K562 (cell line): ENCODE data around the gene RHOA. TPM values are rescaled to one million over a fixed set of nuclear protein-coding genes. Genes with fewer than 3 reads are reported as not detected.

ENCODE experiments used
- BCLAF1 ChIP-seq, 2 experiments: fragments of 450-650 bp in 1 of 2; IDR thresholded peaks; 2 replicates each; pipeline ENCODE4 v1.6.1; 2011 to 2017; ENCODE audit warnings: low read depth in 2 of 2, antibody characterized with exemption in 1 of 2, borderline replicate concordance in 1 of 2, low read length in 1 of 2, mild to moderate bottlenecking in 1 of 2, mixed read lengths in 1 of 2; ENCODE audit not compliant: control insufficient read depth in 1 of 2
- BRCA1 ChIP-seq, 2 experiments: fragments of 450-650 bp in 1 of 2; sonication (generic) in 1 of 2; formaldehyde crosslinking in 1 of 2; IDR thresholded peaks; 2 replicates each; pipeline versions ENCODE4 v1.5.0 to v1.6.1; 2017 to 2020; ENCODE audit warnings: mild to moderate bottlenecking in 1 of 2, missing genetic modification reagents in 1 of 2
- CEBPZ ChIP-seq: fragments of 150-350 bp; IDR thresholded peaks from 2 replicates; pipeline ENCODE4 v1.6.1; 2014; ENCODE audit warnings: low read depth, mild to moderate bottlenecking, low read length, borderline replicate concordance
- KAT7 ChIP-seq: sonication (generic); formaldehyde crosslinking; IDR thresholded peaks from 2 replicates; pipeline ENCODE4 v1.8.0; 2022; ENCODE audit warnings: missing genetic modification reagents, mild to moderate bottlenecking, borderline replicate concordance
- MXD1 ChIP-seq: fragments of 250-450 bp; sonication (Bioruptor Pico); IDR thresholded peaks from 2 replicates; pipeline ENCODE4 v1.8.0; 2021; ENCODE audit warnings: borderline replicate concordance, mild to moderate bottlenecking, moderate library complexity; ENCODE audit not compliant: poor library complexity, severe bottlenecking
- NEUROD1 ChIP-seq: fragments of 150-350 bp; IDR thresholded peaks from 2 replicates; pipeline ENCODE4 v1.6.1; 2014; ENCODE audit warnings: borderline replicate concordance, low read length, low read depth; ENCODE audit not compliant: partially characterized antibody
- NR2C1 ChIP-seq, 2 experiments: fragments of 450-650 bp; IDR thresholded peaks; 2 replicates each; pipeline ENCODE4 v1.6.1; 2017; ENCODE audit warnings: mild to moderate bottlenecking in 2 of 2, antibody characterized with exemption in 1 of 2, inconsistent platforms in 1 of 2, missing compliant biosample characterization in 1 of 2, missing genetic modification characterization in 1 of 2
- PCBP1 ChIP-seq: fragments of 200-400 bp; formaldehyde crosslinking; IDR thresholded peaks from 2 replicates; pipeline ENCODE4 v1.6.1; 2018; ENCODE audit warnings: mild to moderate bottlenecking, low read depth, low read length; ENCODE audit not compliant: poor library complexity, severe bottlenecking
- RBFOX2 ChIP-seq: fragments of 200-400 bp; formaldehyde crosslinking; IDR thresholded peaks from 2 replicates; pipeline ENCODE4 v1.6.1; 2017; ENCODE audit warnings: low read depth, mild to moderate bottlenecking, low read length, moderate library complexity
- RNF2 ChIP-seq: sonication (generic); IDR thresholded peaks from 2 replicates; pipeline ENCODE4 v1.6.1; 2016
- SMARCE1 ChIP-seq: fragments of 450-650 bp; IDR thresholded peaks from 2 replicates; pipeline ENCODE4 v1.7.1; 2016; ENCODE audit warnings: mild to moderate bottlenecking
- SOX6 ChIP-seq: fragments of 450-650 bp; IDR thresholded peaks from 2 replicates; pipeline ENCODE4 v1.6.1; 2014; ENCODE audit warnings: mild to moderate bottlenecking
- ZBTB7A ChIP-seq: IDR thresholded peaks from 2 replicates; pipeline ENCODE4 v1.6.1; 2011; ENCODE audit warnings: low read depth, mild to moderate bottlenecking, low read length, moderate library complexity, borderline replicate concordance; ENCODE audit not compliant: control insufficient read depth
- ZC3H8 ChIP-seq: fragments of 450-650 bp; IDR thresholded peaks from 2 replicates; pipeline ENCODE4 v1.6.1; 2017
- ZFP91 ChIP-seq: sonication (generic); formaldehyde crosslinking; IDR thresholded peaks from 2 replicates; pipeline ENCODE4 v1.8.0; 2022; ENCODE audit warnings: mild to moderate bottlenecking, missing genetic modification reagents
- ZKSCAN8 ChIP-seq: fragments of 200-800 bp; sonication (Bioruptor generic); IDR thresholded peaks from 2 replicates; pipeline ENCODE4 v1.6.1; 2016; ENCODE audit warnings: missing genetic modification characterization, missing compliant biosample characterization
- ZNF140 ChIP-seq: fragments of 250-450 bp; sonication (Bioruptor Pico); IDR thresholded peaks from 2 replicates; pipeline ENCODE4 v1.8.0; 2021; ENCODE audit warnings: moderate library complexity, mild to moderate bottlenecking, inconsistent platforms
- polyA plus RNA-seq, 8 experiments: library from polyadenylated mRNA; depleted of rRNA in 4 of 8; stranded (reverse) in 5 of 8; unstranded in 3 of 8; fragments of >200 nt; fragmentation: Nextera tagmentation in 2 of 8; fragmentation: Illumina TruSeq in 1 of 8; extraction: Ambion mirVana in 2 of 8; extraction: Trizol in 1 of 8; gene quantifications; 2 replicates each; pipeline versions ENCODE4 v1.2.1 to v1.2.3, GENCODE V29; 2011 to 2014; ENCODE audit warnings: inconsistent platforms in 1 of 8, missing spikeins in 1 of 8
- total RNA-seq, 7 experiments: library from RNA; depleted of rRNA in 6 of 7; stranded (reverse); fragments of >200 nt in 6 of 7; fragmentation: Illumina TruSeq in 2 of 7; extraction: Trizol in 2 of 7; gene quantifications; 2 replicates each; pipeline versions ENCODE4 v1.2.1 to v1.2.3, GENCODE V29; 2011 to 2021; ENCODE audit warnings: low replicate concordance in 1 of 7

Gene RHOA
- total and polyA plus RNA-seq, 9 of the 15 experiments (the other 6 are each of a cell fraction or from before 2014, with no cell fraction given) = 136 to 540 (median 236) TPM

GRCh38 chr3:49339941-49340800 is 71.6 kb downstream of the RHOA start, which contains the start of gene USP4 (continued):
- TF ChIP-seq MXD1 (no peak), BCLAF1 (IDR thresholded peaks at IDR 0.05; ENCODE audit: borderline replicate concordance in 1 of 2, control insufficient read depth in 1 of 2, low read depth in 2 of 2, low read length in 1 of 2) (peak in 1 of 2 experiments; percentile 68; a peak in 1 of 4 replicates), BRCA1 (IDR thresholded peaks at IDR 0.05) (no peak), BRCA1 (CRISPR knock-in tag; IDR thresholded peaks at IDR 0.05) (no peak), SMARCE1 (peak; percentile 47; the same call in 1 of the 2 replicates), RNF2 (peak; percentile 61; the same call in 1 of the 2 replicates), PCBP1 (peak; percentile 66), RBFOX2 (peak; percentile 97), SOX6 (peak; percentile 66), NEUROD1 (peak; percentile 27), ZC3H8 (no peak), NR2C1 (IDR thresholded peaks at IDR 0.05) (no peak), NR2C1 (tag; IDR thresholded peaks at IDR 0.05) (0 out of 2 replicates have a peak, but pooled peaks have one; percentile 20), KAT7 (CRISPR knock-in tag) (peak; percentile 51; the same call in 1 of the 2 replicates), ZBTB7A (peak; percentile 95), CEBPZ (no peak), ZFP91 (CRISPR knock-in tag) (no peak), ZNF140 (CRISPR knock-in tag) (no peak), ZKSCAN8 (CRISPR knock-in tag) (peak; percentile 82)
